H1 (cell line): ENCODE data around the gene SPAG8. TPM values are rescaled to one million over a fixed set of nuclear protein-coding genes. Genes with fewer than 3 reads are reported as not detected.

Source experiments
- polyA plus RNA-seq, 7 experiments: library from polyadenylated mRNA; depleted of rRNA in 3 of 7; stranded (reverse) in 5 of 7; unstranded in 2 of 7; fragments of >200 nt in 5 of 7; fragments of 200-250 nt in 2 of 7; gene quantifications; 1 replicate in 5 of 7; 2 replicates in 1 of 7; 4 replicates in 1 of 7; pipeline versions ENCODE4 v1.2.1 to v1.2.3, GENCODE V29; 2011 to 2013; ENCODE audit warnings: missing spikeins in 2 of 7, mixed read lengths in 2 of 7
- small RNA-seq: library from polyadenylated mRNA; stranded (forward); fragments of <200 nt; extraction: miRNeasy Mini kit (QIAGEN cat#:217004); gene quantifications from one replicate; pipeline ENCODE3, GENCODE V24; 2013; ENCODE audit not compliant: insufficient read depth
- total RNA-seq: library from RNA; stranded (reverse); fragmentation: NEBNext Ultra II Directional; extraction: Animal tissue kit (Norgen Biotek cat#: 25700); gene quantifications from 2 replicates; pipeline ENCODE4 v1.2.1, GENCODE V29; 2021

SPAG8 gene
- total and polyA plus RNA-seq, 2 of the 8 experiments (the other 6 are each of a cell fraction or from before 2014, with no cell fraction given) = 0.37 to 0.44 TPM

Small RNA genes within 50 kb of the gene (small RNA-seq; reads per million reads assigned to genes)
- not detected for gene HINT2

Other genes starting within 250 kb of the SPAG8 start
- 13.9 and 17.5 TPM in 2 replicates for gene TESK1, start 207.0 kb downstream of the SPAG8 start, total RNA-seq
- 13.5 and 19.2 TPM in 2 replicates for gene TESK1, start 207.0 kb downstream of the SPAG8 start, polyA plus RNA-seq (2011; rRNA removed)
- 4.0 and 4.5 TPM in 2 replicates for gene CD72, start 193.8 kb downstream of the SPAG8 start, total RNA-seq
- gene CD72, start 193.8 kb downstream of the SPAG8 start, polyA plus RNA-seq (2011; rRNA removed) = 4.5 and 4.9 TPM in 2 replicates
- gene SIT1, start 161.3 kb downstream of the SPAG8 start, total RNA-seq = 7.8 and 8.2 TPM in 2 replicates
- gene SIT1, start 161.3 kb downstream of the SPAG8 start, polyA plus RNA-seq (2011; rRNA removed) = 11.4 and 12.8 TPM in 2 replicates
- gene RMRP, start 154.2 kb downstream of the SPAG8 start, total RNA-seq = 14,987 and 16,528 TPM in 2 replicates
- 105 and 169 TPM in 2 replicates for gene RMRP, start 154.2 kb downstream of the SPAG8 start, polyA plus RNA-seq (2011; rRNA removed)
- 9.0 and 10.5 TPM in 2 replicates for gene CCDC107, start 154.0 kb downstream of the SPAG8 start, total RNA-seq
- gene CCDC107, start 154.0 kb downstream of the SPAG8 start, polyA plus RNA-seq (2011; rRNA removed) = 8.2 and 8.6 TPM in 2 replicates
- 17.5 and 18.6 TPM in 2 replicates for gene ARHGEF39, start 147.1 kb downstream of the SPAG8 start, total RNA-seq
- gene ARHGEF39, start 147.1 kb downstream of the SPAG8 start, polyA plus RNA-seq (2011; rRNA removed) = 15.9 and 18.7 TPM in 2 replicates
- 1.3 and 1.4 TPM in 2 replicates for gene CA9, start 138.3 kb downstream of the SPAG8 start, total RNA-seq
- 1.8 and 2.4 TPM in 2 replicates for gene CA9, start 138.3 kb downstream of the SPAG8 start, polyA plus RNA-seq (2011; rRNA removed)
- 181 and 197 TPM in 2 replicates for gene TPM2, start 122.3 kb downstream of the SPAG8 start, total RNA-seq
- gene TPM2, start 122.3 kb downstream of the SPAG8 start, polyA plus RNA-seq (2011; rRNA removed) = 62.5 and 71.2 TPM in 2 replicates
- gene TLN1, start 80.1 kb downstream of the SPAG8 start, total RNA-seq = 87.9 and 90.1 TPM in 2 replicates
- 28.1 and 42.4 TPM in 2 replicates for gene TLN1, start 80.1 kb downstream of the SPAG8 start, polyA plus RNA-seq (2011; rRNA removed)
- 24.4 and 26.5 TPM in 2 replicates for gene CREB3, start 79.6 kb downstream of the SPAG8 start, total RNA-seq
- gene CREB3, start 79.6 kb downstream of the SPAG8 start, polyA plus RNA-seq (2011; rRNA removed) = 25.7 and 29.1 TPM in 2 replicates
- 69.1 and 71.9 TPM in 2 replicates for gene GBA2, start 63.0 kb downstream of the SPAG8 start, total RNA-seq
- gene GBA2, start 63.0 kb downstream of the SPAG8 start, polyA plus RNA-seq (2011; rRNA removed) = 64.2 and 81.4 TPM in 2 replicates
- 21.8 and 22.7 TPM in 2 replicates for gene RGP1, start 63.0 kb downstream of the SPAG8 start, total RNA-seq
- gene RGP1, start 63.0 kb downstream of the SPAG8 start, polyA plus RNA-seq (2011; rRNA removed) = 11.8 and 13.9 TPM in 2 replicates
- gene MSMP, start 58.0 kb downstream of the SPAG8 start, total RNA-seq = not detected in 2 replicates
- 0.53 and 1.3 TPM in 2 replicates for gene MSMP, start 58.0 kb downstream of the SPAG8 start, polyA plus RNA-seq (2011; rRNA removed)
- 11.0 and 14.3 TPM in 2 replicates for gene NPR2, start 20.7 kb downstream of the SPAG8 start, total RNA-seq
- 13.7 and 17.0 TPM in 2 replicates for gene NPR2, start 20.7 kb downstream of the SPAG8 start, polyA plus RNA-seq (2011; rRNA removed)
- 32.1 and 34.8 TPM in 2 replicates for gene HINT2, start 2.8 kb upstream of the SPAG8 start, total RNA-seq
- 51.2 and 62.1 TPM in 2 replicates for gene HINT2, start 2.8 kb upstream of the SPAG8 start, polyA plus RNA-seq (2011; rRNA removed)
- gene FAM221B, start 16.5 kb upstream of the SPAG8 start, total RNA-seq = not detected in 2 replicates
- gene FAM221B, start 16.5 kb upstream of the SPAG8 start, polyA plus RNA-seq (2011; rRNA removed) = 0.03 TPM in 1 of 2 replicates, not detected in the other
- gene TMEM8B, start 17.0 kb upstream of the SPAG8 start, total RNA-seq = 5.7 and 7.5 TPM in 2 replicates
- 10.4 and 12.2 TPM in 2 replicates for gene TMEM8B, start 17.0 kb upstream of the SPAG8 start, polyA plus RNA-seq (2011; rRNA removed)
- gene OR13J1, start 58.1 kb upstream of the SPAG8 start, total RNA-seq = not detected in 2 replicates
- gene OR13J1, start 58.1 kb upstream of the SPAG8 start, polyA plus RNA-seq (2011; rRNA removed) = not detected in 2 replicates
- not detected in 2 replicates for gene HRCT1, start 93.9 kb upstream of the SPAG8 start, total RNA-seq
- gene HRCT1, start 93.9 kb upstream of the SPAG8 start, polyA plus RNA-seq (2011; rRNA removed) = not detected in 2 replicates
- not detected in 2 replicates for gene SPAAR, start 97.2 kb upstream of the SPAG8 start, total RNA-seq
- gene SPAAR, start 97.2 kb upstream of the SPAG8 start, polyA plus RNA-seq (2011; rRNA removed) = 0.27 and 0.33 TPM in 2 replicates
- gene OR2S2, start 145.9 kb upstream of the SPAG8 start, total RNA-seq = not detected in 2 replicates
- not detected in 2 replicates for gene OR2S2, start 145.9 kb upstream of the SPAG8 start, polyA plus RNA-seq (2011; rRNA removed)
- gene RECK, start 224.7 kb upstream of the SPAG8 start, total RNA-seq = 9.8 and 10.0 TPM in 2 replicates
- gene RECK, start 224.7 kb upstream of the SPAG8 start, polyA plus RNA-seq (2011; rRNA removed) = 5.0 and 5.4 TPM in 2 replicates